PC-3 (cell line): ENCODE data around the gene PSG7. TPM values are rescaled to one million over a fixed set of nuclear protein-coding genes. Genes with fewer than 3 reads are reported as not detected.
"Not testable (repeated sequence)": the region's sequence is repeated elsewhere in the genome, so short reads cannot be mapped to it uniquely, and the experiment has no call there.

Source experiments
- ATAC-seq: fragments of 200-7000 bp; cut with Tn5 transposase; 2 replicates; pipeline ENCODE4 v1.9.1; 2020; ENCODE audit warnings: mild to moderate bottlenecking, moderate library complexity
- BruUV-seq: library from RNA; stranded (reverse); fragments of 400-500 nt; replicated peaks from 2 replicates; lab custom pipeline; 2021; lab: Mats Ljungman, UMichigan
- CTCF ChIA-PET: fragments of 300-600 bp; sonication (Branson Sonifier 250); formaldehyde crosslinking; loops from one replicate; lab custom pipeline; 2022; ENCODE audit warnings: antibody characterized with exemption; lab: Charles Lee
- POLR2A ChIA-PET: fragments of 300-600 bp; sonication (Branson Sonifier 250); formaldehyde crosslinking; loops from one replicate; lab custom pipeline; 2022; ENCODE audit warnings: antibody characterized with exemption; ENCODE audit not compliant: unreplicated experiment; lab: Charles Lee
- DNase-seq: peaks from one replicate; pipeline ENCODE4 v3.0.0-alpha.2; 2015
- H2AFZ ChIP-seq: fragments of 300-600 bp; sonication (generic); 2 replicates; pipeline ENCODE4 v1.6.0; 2016; ENCODE audit warnings: antibody characterized with exemption, low read length
- H3F3A ChIP-seq: fragments of 300-600 bp; sonication (generic); one replicate; pipeline ENCODE4 v1.6.0; 2017; ENCODE audit warnings: antibody characterized with exemption, low read length, control low read depth, mild to moderate bottlenecking; ENCODE audit not compliant: unreplicated experiment
- H3K27ac ChIP-seq: fragments of 300-600 bp; sonication (generic); 2 replicates; pipeline ENCODE4 v1.5.1; 2016; ENCODE audit warnings: mild to moderate bottlenecking, low read length
- H3K27me3 ChIP-seq: fragments of 300-600 bp; sonication (generic); 2 replicates; pipeline ENCODE4 v1.6.1; 2016; ENCODE audit warnings: low read length, mixed read lengths
- H3K36me3 ChIP-seq: fragments of 300-600 bp; sonication (generic); 2 replicates; pipeline ENCODE4 v1.6.1; 2016; ENCODE audit warnings: low read depth, mixed run types, low read length, mixed read lengths
- H3K4me1 ChIP-seq: fragments of 300-600 bp; sonication (generic); 2 replicates; pipeline ENCODE4 v1.5.1; 2016; ENCODE audit warnings: low read length; ENCODE audit not compliant: insufficient read depth
- H3K4me2 ChIP-seq: fragments of 300-600 bp; sonication (generic); 2 replicates; pipeline ENCODE4 v1.6.0; 2016; ENCODE audit warnings: low read length
- H3K4me3 ChIP-seq: fragments of 300-600 bp; sonication (generic); 2 replicates; pipeline ENCODE4 v1.5.1; 2016; ENCODE audit warnings: mild to moderate bottlenecking, low read length, mixed read lengths
- H3K79me2 ChIP-seq: fragments of 300-600 bp; sonication (generic); 2 replicates; pipeline ENCODE4 v1.6.1; 2017; ENCODE audit warnings: low read length, mixed read lengths
- H3K9ac ChIP-seq: fragments of 300-600 bp; sonication (generic); 2 replicates; pipeline ENCODE4 v1.6.0; 2016; ENCODE audit warnings: mild to moderate bottlenecking, low read length
- H3K9me2 ChIP-seq: fragments of 300-600 bp; sonication (generic); replicated peaks from 2 replicates; pipeline ENCODE4 v1.6.1; 2016; ENCODE audit warnings: mixed run types, low read length, mixed read lengths
- H3K9me3 ChIP-seq: fragments of 300-600 bp; sonication (generic); 2 replicates; pipeline ENCODE4 v1.6.1; 2016; ENCODE audit warnings: low read length, mixed read lengths
- H4K20me1 ChIP-seq: fragments of 300-600 bp; sonication (generic); 2 replicates; pipeline ENCODE4 v1.6.1; 2016; ENCODE audit warnings: low read length, mixed read lengths
- intact Hi-C: fragments of 100-400 bp; cut with micrococcal nuclease; formaldehyde crosslinking; loops from 2 replicates; pipeline ENCODE4 v1.9.0; 2023
- total RNA-seq: library from RNA; depleted of rRNA; stranded (reverse); fragments of >200 nt; gene quantifications from 2 replicates; pipeline ENCODE4 v1.2.3, GENCODE V29; 2014
- TF ChIP-seq, protein P1 (sequence below): fragments of 300-600 bp; sonication (generic); conservative IDR thresholded peaks from 2 replicates; pipeline ENCODE4 v1.5.1; 2017; ENCODE audit warnings: antibody characterized with exemption, low read depth, mild to moderate bottlenecking, low read length

PSG7 gene
- total RNA-seq, 1 experiment from 2014 or later = not detected

DNA sequence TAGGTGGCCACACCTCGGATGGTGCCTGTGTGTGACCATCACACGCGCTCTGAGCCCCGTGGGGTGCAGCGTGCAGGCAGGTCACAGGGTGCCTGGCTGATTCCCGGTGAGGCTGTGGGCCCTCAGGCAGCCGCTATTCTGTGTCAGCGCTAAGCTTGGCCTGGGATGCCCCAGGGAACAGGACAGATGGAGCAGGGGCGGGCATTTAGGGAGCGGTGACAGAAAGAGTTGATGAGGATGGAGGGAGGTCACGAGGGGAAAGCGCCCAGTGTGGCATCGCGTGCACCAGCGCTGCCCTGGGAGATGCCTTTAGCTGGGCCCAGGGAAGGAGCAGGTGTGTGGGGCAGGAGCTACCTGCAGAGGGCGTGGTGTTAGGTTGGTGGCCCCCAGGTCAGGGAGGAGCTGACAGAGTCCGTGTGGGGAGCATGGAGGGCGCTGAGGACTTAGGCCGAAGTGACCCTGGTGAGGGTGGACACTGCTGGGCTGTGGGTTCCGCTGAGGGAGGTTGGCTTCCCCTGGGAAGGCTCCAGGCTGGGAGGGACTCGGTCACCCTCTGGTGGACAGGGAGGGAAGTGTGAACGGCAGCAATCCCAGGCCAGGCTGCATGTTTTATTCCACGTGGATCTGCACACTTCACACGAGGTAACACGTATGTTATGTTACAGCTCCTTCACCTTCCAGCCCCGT, 17.8 kb downstream of the PSG7 start:
- H3K9me3 ChIP-seq, POLR2A ChIA-PET, H3K9me2 ChIP-seq, H3K4me3 ChIP-seq, H3K9ac ChIP-seq, intact Hi-C loops, DNase-seq, H4K20me1 ChIP-seq, H3K79me2 ChIP-seq, H3K36me3 ChIP-seq, H3K27me3 ChIP-seq, H3K27ac ChIP-seq, BruUV-seq, H2AFZ ChIP-seq, CTCF ChIA-PET, ATAC-seq, H3K4me2 ChIP-seq, H3F3A ChIP-seq, H3K4me1 ChIP-seq: not testable (repeated sequence)
- TF ChIP-seq, protein P1, sequence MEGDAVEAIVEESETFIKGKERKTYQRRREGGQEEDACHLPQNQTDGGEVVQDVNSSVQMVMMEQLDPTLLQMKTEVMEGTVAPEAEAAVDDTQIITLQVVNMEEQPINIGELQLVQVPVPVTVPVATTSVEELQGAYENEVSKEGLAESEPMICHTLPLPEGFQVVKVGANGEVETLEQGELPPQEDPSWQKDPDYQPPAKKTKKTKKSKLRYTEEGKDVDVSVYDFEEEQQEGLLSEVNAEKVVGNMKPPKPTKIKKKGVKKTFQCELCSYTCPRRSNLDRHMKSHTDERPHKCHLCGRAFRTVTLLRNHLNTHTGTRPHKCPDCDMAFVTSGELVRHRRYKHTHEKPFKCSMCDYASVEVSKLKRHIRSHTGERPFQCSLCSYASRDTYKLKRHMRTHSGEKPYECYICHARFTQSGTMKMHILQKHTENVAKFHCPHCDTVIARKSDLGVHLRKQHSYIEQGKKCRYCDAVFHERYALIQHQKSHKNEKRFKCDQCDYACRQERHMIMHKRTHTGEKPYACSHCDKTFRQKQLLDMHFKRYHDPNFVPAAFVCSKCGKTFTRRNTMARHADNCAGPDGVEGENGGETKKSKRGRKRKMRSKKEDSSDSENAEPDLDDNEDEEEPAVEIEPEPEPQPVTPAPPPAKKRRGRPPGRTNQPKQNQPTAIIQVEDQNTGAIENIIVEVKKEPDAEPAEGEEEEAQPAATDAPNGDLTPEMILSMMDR = peak; percentile 42; the same call in 1 of the 2 replicates

DNA sequence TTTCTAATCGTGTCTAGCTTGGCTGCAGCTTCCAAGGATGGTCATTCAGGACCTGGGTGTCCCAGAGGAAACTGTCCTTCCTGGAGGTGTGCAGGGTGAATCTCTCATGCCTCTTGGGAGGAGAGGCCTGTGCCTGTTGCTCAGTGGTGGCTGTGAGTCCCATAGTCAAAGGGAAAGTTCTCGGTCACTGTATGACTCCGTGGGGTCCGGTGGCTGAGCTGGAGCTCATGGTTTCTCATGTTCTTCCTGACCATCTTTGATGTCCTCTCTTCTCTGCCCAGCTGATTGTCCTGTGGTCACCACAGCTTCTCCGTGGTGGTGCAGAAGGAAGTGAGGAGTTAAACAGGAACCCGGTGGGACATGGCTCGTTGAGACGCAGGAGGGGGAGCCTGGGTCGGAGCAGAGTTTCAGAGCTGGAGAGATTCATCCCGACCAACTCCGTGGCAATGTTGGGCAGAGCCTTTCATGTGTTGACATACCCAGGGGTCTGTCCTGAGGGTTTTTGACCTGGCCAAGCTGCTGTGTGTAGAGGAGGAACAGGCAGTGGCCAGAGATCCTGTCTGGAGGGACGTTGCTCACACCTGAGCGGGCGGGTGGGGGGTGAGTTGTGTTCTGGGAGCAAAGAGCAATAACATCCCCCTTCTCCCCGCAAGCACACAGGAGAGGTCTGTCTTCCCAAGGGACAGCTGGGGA, 18.5 kb downstream of the PSG7 start:
- H3F3A ChIP-seq, H3K4me2 ChIP-seq, CTCF ChIA-PET: not testable (repeated sequence)

DNA sequence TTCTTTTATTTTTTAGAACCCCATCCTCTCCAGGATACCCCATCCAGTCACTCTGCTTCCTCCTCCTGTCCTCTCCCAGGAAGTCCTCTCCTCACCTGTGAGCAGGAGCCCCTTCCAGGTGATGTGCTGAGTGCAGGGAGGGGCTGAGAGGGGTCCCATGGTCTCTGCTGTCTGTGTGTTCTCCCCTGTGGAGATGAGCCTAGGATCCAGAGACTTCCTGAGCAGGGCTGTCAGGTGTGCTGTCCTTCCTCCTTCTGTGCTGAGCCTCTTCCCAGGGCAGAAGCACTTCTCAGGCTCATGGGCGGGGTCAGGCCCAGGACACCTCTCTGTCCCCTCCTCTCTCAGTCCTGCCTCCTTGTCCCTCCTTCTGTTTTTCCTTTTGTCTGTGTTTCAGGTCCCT, 19.4 kb downstream of the PSG7 start, which contains the start of gene PSG6:
Gene PSG6 (minus strand): TSS at position 261 of the 400 bp plus-strand sequence. CDS start 102 bp downstream, at position 159.
- BruUV-seq, H3K36me3 ChIP-seq, H3F3A ChIP-seq, H3K9me2 ChIP-seq, H3K27ac ChIP-seq, H4K20me1 ChIP-seq, H2AFZ ChIP-seq, ATAC-seq, CTCF ChIA-PET, intact Hi-C loops, H3K27me3 ChIP-seq, DNase-seq, H3K4me3 ChIP-seq, H3K79me2 ChIP-seq, H3K4me2 ChIP-seq, H3K4me1 ChIP-seq, H3K9me3 ChIP-seq, H3K9ac ChIP-seq, POLR2A ChIA-PET: not testable (repeated sequence)

More for the DNA sequence above, 18.5 kb downstream of the PSG7 start:
- ATAC-seq, H3K27me3 ChIP-seq, H3K4me1 ChIP-seq, intact Hi-C loops, BruUV-seq, H3K9ac ChIP-seq, DNase-seq, H3K9me3 ChIP-seq, H4K20me1 ChIP-seq, H3K9me2 ChIP-seq, H3K79me2 ChIP-seq, H3K4me3 ChIP-seq, H3K27ac ChIP-seq, H3K36me3 ChIP-seq, H2AFZ ChIP-seq, POLR2A ChIA-PET: not testable (repeated sequence)

DNA sequence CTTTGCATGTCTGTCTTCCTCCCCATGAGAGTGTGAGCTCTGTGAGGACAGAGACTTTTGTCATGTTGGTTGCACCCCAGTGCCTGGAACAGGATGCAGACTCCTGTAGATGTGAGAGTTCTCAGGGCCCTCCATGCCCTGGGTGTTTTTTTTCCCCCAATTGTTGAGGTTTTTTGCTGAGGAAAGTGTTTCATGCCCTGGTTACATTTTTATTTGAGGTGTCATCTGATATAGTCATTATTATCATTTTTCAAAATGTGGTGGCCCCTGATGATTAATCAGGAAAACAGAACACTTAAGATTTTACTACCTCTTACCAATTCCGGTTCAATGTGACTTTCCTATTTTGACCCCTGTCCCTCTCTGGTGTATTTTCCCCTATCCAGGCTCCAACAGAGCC, 20.1 kb downstream of the PSG7 start:
- BruUV-seq, H3K4me1 ChIP-seq, DNase-seq, H3K9me3 ChIP-seq, H3K36me3 ChIP-seq, H3K4me3 ChIP-seq, ATAC-seq, H3K79me2 ChIP-seq, H3K27ac ChIP-seq, CTCF ChIA-PET, POLR2A ChIA-PET, H4K20me1 ChIP-seq, H3K9ac ChIP-seq, H2AFZ ChIP-seq, H3F3A ChIP-seq, intact Hi-C loops, H3K27me3 ChIP-seq, H3K9me2 ChIP-seq, H3K4me2 ChIP-seq: not testable (repeated sequence)

DNA sequence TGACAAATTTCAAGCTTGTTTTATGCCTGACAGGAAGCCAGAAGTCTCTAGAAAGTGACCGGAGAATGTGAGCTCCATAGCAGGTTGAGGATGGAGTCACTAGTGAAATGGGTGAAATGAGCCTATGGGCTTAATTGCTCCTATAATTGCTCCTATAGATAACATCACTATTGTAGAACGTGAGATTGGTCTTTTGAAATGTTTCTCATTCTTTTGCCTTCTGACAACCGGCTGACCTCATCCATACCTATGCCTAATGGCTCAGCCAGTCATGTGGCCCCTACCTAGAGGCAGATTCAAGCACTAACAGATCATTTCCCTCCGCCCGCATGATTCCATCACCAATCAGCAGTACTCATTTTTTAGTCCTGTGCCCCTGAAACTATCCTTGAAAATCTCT, 23.5 kb downstream of the PSG7 start:
- H3K9ac ChIP-seq, BruUV-seq, H3K4me2 ChIP-seq, H3K27ac ChIP-seq, H2AFZ ChIP-seq, H3K4me3 ChIP-seq, DNase-seq, H3K4me1 ChIP-seq, H3K36me3 ChIP-seq, H3K9me2 ChIP-seq, intact Hi-C loops, H3K27me3 ChIP-seq, CTCF ChIA-PET, POLR2A ChIA-PET, H4K20me1 ChIP-seq, H3K9me3 ChIP-seq, ATAC-seq, H3K79me2 ChIP-seq, H3F3A ChIP-seq: not testable (repeated sequence)

DNA sequence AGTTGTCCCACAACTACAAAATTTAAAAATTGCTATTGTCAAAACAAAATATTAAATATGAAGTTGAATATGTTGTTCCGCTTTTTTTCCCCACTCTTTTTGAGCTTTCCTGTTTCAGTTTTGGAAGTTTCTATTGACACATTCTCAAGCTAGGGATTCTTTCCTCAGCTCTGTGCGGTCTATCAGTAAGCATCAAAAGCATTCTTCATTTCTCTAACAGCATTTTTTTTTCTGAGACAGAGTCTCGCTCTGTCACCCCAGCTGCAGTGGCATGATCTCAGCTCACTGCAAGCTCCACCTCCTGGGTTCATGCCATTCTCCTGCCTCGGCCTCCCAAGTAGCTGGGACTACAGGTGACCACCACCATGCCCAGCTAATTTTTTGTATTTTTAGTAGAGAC, 24.1 kb downstream of the PSG7 start:
- H3K4me2 ChIP-seq, H3K79me2 ChIP-seq, CTCF ChIA-PET, H3K4me1 ChIP-seq, H3K9me2 ChIP-seq, H3K9me3 ChIP-seq, BruUV-seq, intact Hi-C loops, H3K27me3 ChIP-seq, H3K9ac ChIP-seq, POLR2A ChIA-PET, H3F3A ChIP-seq, H2AFZ ChIP-seq, H3K36me3 ChIP-seq, H3K4me3 ChIP-seq, DNase-seq, H3K27ac ChIP-seq, H4K20me1 ChIP-seq, ATAC-seq: not testable (repeated sequence)
